PFSK-1 (cell line): ENCODE measurements around the gene CAMK1D.

Experiments used
- POLR2AphosphoS5 ChIP-seq: IDR thresholded peaks from 2 replicates; pipeline ENCODE4 v1.6.1; 2012; ENCODE audit warnings: low read depth, mild to moderate bottlenecking, control low read depth, low read length, moderate library complexity
- REST ChIP-seq, 2 experiments: IDR thresholded peaks; 2 replicates each; pipeline versions ENCODE4 v1.6.1 to v1.8.0; 2011 to 2012; ENCODE audit warnings: low read depth in 2 of 2, low read length in 2 of 2, control low read depth in 1 of 2, inconsistent platforms in 1 of 2, mild to moderate bottlenecking in 1 of 2, moderate library complexity in 1 of 2; ENCODE audit not compliant: insufficient read depth in 1 of 2
- SIN3A ChIP-seq: IDR thresholded peaks from 2 replicates; pipeline ENCODE4 v1.6.1; 2012; ENCODE audit warnings: mild to moderate bottlenecking, low read length, moderate library complexity, borderline replicate concordance; ENCODE audit not compliant: insufficient read depth
- TAF1 ChIP-seq: IDR thresholded peaks from 2 replicates; pipeline ENCODE4 v1.6.1; 2012; ENCODE audit warnings: low read length, control low read depth, borderline replicate concordance; ENCODE audit not compliant: insufficient read depth

- TF ChIP-seq POLR2AphosphoS5 (no peak), SIN3A (no peak), REST (IDR thresholded peaks at IDR 0.05; ENCODE audit: insufficient read depth in 1 of 2, low read depth in 2 of 2, low read length in 2 of 2) (no peak), TAF1 (no peak)
These were observed 162.3 kb downstream of the CAMK1D start for GRCh38 chr10:12511651-12512050.
